NK-92 (cell line): ENCODE measurements around the gene CTPS2.

Experiments used
- DNase-seq: peaks from one replicate; lab custom pipeline; 2025; ENCODE audit not compliant: unreplicated experiment; lab: John Stamatoyannopoulos, UW

CTPS2 gene

DNA sequence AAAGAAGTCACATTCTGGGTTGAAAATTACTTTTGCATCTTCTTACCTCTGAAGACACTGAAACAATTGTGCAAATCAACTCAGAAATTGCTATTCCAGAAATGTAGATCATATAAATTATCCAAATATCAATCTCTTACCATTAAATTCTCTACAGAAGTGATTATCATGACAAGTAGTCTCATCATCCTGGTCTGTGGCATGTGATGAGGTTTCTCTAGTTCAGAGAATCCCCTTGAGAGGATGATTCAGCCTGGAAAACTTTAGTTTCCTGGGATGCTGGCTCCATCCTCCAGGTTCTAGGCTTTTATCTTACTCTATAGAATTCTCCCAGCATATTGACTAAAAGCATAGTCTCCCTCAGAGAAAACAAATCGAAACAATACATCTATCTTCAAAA lies 138.7 kb downstream of the CTPS2 start:
- DNase-seq = no peak

DNA sequence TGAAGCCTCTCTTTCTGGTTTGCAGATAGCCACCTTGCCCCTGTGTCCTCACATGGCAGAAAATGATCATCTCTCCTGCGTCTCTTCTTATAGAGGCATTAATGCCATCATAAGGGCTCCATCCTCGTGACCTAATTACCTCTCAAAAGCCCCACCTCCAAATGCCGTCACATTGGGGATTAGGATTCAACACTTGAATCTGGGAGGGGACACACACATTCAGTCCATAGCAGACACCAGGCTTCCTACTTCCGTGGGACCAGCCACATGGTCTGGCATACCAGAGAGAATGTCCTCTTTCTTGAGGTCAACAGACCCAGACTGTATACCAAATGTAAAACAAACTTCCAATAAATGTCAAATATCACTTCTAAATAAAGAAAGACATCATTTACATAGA lies 144.8 kb downstream of the CTPS2 start:
- DNase-seq = no peak

DNA sequence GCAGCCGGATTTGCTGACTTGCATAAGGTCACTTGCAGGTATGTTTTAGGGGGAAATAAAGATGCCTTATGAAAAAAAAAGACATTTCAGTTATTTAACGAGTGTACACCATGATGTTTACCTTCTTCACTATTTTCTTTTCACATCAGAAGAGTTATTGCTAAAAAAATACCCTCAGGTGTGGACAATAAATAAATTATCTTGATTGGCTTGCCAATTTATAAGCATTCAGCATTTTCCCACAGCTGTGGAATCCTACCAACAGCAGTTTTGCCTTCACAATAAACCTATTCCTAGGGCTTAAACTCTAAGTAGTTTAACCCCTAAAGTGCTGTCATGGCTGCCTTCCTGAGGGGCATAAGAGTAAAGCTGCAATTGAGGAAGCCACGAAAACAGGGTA lies 145.9 kb downstream of the CTPS2 start:
- DNase-seq = no peak

DNA sequence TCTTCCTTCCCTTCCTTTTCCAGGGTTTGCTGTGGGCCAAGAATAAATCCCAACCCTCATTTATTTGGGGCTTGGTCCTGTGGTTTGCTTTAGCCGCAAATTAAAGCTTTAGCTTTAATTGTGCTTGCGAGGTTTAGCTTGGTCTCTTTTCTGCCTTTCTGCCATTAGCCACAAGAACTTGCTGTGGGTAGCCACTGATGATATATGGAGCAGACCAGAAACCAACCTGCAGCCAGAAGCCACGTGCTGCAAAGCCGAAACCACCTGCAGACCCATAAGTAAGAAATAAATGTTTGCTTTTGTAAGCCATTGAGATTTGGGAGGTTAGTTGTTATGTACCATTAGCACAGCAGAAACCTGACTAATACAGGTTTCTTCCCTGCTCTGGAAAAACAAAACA lies 152.3 kb downstream of the CTPS2 start:
- no peak for DNase-seq

DNA sequence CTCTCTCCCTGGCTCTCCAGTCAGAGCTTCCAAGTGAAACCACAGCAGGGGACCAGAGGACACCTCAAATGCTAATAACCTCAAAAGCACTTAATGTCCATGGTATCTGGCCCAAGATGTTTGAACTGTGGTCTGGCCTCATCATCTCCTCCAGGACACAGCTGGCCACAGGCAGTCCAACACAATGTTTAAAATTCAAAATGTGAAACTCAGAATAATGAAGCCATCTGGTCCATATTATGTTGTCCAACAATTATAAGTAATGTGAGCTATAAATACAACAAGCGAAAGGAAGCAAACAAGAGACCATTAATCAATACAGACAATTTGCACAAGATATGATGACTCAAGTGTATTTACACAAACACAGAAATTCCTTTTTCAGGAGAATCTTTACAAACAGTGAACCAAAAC lies 153.3 kb downstream of the CTPS2 start:
- no peak for DNase-seq

DNA sequence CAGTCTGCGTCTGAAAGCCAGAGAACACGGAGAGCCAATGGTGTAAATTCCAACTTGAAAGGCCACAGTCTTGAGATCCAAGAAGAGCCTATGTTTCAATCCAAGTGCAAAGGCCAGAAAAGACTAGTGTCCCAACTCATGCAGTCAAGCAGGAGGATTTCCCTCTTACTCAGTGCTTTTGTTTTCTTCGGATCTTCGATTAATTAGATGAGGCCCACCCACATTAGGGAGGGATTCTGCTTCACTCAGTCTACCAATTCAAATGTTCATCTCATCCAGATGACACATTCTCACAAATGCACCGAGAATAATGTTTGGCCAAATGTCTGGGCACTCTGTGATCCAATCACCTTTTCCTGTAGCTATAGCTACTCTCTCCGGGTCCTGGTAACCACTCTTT lies 154.0 kb downstream of the CTPS2 start:
- DNase-seq = no peak

DNA sequence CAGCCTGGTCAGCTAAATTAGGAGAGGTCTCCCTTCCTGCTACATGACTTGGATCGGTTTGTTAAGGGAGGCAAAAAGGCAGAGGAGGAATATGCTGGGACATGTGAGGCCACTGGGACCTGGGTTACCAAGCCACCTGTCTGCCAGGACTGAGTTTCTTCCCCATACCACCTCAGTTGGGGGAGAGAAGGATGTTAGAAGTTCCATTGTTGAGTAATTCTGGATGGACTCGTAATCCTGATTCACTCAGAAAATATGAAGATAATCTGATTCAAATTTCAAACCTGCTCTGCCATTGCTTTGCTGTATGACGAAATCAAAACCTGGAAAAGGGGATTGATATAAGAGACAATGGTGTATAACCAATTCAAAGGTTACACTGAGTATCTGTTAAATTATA lies 159.9 kb downstream of the CTPS2 start:
- DNase-seq = no peak

DNA sequence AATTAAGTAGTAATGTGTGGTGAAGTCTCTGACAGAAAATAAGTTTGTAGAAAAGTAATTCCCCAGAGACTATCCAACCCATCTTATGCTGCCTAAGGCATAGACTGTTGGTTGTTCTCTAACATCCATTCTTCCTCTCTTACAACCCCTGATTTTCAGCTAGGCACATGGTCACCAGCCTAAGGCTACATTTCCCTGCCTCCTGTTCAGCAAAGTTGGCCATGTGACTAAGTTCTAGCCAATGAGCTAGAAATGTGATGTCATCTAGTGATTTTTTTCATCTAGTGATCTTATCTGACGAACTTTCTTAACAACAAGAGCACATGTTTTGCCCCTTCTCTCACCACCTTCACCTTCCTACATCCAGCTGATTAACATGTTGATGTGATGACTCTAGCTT lies 164.8 kb downstream of the CTPS2 start:
- no peak for DNase-seq

DNA sequence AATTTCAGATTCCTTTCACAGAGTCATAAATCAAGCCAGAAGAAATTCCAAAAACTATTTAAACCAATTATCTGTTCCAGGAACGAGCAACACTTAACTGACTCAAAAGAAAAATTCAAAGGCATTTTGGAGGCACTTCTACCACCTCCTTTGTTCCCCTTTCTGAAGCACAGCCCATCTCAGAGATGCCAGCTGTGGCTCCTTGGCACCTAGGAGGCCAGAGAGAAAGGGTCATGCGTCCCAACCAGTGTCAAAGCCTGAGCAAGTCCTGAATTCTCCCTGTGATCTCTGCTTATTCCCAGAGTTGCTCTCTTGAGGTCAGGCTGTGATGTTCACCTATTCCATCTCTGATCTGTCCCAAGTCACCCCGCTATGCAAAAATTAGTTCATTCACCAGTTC lies 167.5 kb downstream of the CTPS2 start:
- DNase-seq = no peak
